ENCODE data around the gene LMAN2.

DNA sequence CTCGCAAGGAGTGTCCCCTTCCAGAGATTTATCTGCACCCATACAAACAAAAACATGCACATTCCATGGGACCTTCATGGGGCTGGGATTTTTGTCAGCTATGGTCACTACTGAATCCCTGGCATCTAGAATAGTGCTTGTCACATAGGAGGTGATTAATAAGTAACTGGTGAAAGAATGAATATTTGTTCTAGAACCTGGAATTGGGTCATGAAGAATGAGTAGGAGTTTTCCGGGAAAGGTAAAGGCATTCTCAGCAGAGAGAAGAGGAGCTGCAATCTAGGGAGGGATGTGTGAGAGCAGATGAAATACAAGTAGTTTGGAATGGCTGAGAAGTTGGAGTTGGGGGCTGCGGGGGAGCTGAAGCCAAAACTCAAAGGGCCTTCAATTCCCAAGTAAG is 2.8 kb upstream of the LMAN2 start:
- TF ChIP-seq ZNF184 (tag by site-specific recombination; IDR thresholded peaks at IDR 0.05), result no peak
- TF ChIP-seq, protein P1, sequence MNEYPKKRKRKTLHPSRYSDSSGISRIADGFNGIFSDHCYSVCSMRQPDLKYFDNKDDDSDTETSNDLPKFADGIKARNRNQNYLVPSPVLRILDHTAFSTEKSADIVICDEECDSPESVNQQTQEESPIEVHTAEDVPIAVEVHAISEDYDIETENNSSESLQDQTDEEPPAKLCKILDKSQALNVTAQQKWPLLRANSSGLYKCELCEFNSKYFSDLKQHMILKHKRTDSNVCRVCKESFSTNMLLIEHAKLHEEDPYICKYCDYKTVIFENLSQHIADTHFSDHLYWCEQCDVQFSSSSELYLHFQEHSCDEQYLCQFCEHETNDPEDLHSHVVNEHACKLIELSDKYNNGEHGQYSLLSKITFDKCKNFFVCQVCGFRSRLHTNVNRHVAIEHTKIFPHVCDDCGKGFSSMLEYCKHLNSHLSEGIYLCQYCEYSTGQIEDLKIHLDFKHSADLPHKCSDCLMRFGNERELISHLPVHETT (tag by site-specific recombination; IDR thresholded peaks at IDR 0.05), result no peak
- TF ChIP-seq TCF7L2 (IDR thresholded peaks at IDR 0.05; ENCODE audit: borderline replicate concordance, low read depth, low read length), result no peak
- TF ChIP-seq, protein P2, sequence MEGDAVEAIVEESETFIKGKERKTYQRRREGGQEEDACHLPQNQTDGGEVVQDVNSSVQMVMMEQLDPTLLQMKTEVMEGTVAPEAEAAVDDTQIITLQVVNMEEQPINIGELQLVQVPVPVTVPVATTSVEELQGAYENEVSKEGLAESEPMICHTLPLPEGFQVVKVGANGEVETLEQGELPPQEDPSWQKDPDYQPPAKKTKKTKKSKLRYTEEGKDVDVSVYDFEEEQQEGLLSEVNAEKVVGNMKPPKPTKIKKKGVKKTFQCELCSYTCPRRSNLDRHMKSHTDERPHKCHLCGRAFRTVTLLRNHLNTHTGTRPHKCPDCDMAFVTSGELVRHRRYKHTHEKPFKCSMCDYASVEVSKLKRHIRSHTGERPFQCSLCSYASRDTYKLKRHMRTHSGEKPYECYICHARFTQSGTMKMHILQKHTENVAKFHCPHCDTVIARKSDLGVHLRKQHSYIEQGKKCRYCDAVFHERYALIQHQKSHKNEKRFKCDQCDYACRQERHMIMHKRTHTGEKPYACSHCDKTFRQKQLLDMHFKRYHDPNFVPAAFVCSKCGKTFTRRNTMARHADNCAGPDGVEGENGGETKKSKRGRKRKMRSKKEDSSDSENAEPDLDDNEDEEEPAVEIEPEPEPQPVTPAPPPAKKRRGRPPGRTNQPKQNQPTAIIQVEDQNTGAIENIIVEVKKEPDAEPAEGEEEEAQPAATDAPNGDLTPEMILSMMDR (tag by site-specific recombination; IDR thresholded peaks at IDR 0.05), result no peak
- TF ChIP-seq KLF10 (tag by site-specific recombination; IDR thresholded peaks at IDR 0.05), result no peak
- TF ChIP-seq, protein P3, sequence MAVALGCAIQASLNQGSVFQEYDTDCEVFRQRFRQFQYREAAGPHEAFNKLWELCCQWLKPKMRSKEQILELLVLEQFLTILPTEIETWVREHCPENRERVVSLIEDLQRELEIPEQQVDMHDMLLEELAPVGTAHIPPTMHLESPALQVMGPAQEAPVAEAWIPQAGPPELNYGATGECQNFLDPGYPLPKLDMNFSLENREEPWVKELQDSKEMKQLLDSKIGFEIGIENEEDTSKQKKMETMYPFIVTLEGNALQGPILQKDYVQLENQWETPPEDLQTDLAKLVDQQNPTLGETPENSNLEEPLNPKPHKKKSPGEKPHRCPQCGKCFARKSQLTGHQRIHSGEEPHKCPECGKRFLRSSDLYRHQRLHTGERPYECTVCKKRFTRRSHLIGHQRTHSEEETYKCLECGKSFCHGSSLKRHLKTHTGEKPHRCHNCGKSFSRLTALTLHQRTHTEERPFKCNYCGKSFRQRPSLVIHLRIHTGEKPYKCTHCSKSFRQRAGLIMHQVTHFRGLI (tag by site-specific recombination; IDR thresholded peaks at IDR 0.05), result no peak
- TF ChIP-seq, protein P4, sequence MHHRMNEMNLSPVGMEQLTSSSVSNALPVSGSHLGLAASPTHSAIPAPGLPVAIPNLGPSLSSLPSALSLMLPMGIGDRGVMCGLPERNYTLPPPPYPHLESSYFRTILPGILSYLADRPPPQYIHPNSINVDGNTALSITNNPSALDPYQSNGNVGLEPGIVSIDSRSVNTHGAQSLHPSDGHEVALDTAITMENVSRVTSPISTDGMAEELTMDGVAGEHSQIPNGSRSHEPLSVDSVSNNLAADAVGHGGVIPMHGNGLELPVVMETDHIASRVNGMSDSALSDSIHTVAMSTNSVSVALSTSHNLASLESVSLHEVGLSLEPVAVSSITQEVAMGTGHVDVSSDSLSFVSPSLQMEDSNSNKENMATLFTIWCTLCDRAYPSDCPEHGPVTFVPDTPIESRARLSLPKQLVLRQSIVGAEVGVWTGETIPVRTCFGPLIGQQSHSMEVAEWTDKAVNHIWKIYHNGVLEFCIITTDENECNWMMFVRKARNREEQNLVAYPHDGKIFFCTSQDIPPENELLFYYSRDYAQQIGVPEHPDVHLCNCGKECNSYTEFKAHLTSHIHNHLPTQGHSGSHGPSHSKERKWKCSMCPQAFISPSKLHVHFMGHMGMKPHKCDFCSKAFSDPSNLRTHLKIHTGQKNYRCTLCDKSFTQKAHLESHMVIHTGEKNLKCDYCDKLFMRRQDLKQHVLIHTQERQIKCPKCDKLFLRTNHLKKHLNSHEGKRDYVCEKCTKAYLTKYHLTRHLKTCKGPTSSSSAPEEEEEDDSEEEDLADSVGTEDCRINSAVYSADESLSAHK (tag by site-specific recombination; IDR thresholded peaks at IDR 0.05), result no peak
- no peak for TF ChIP-seq SP2 (tag by site-specific recombination; IDR thresholded peaks at IDR 0.05)
- TF ChIP-seq KLF1 (tag by site-specific recombination; IDR thresholded peaks at IDR 0.05), result no peak
- no peak for TF ChIP-seq ZNF366 (tag by site-specific recombination; conservative IDR thresholded peaks at IDR 0.05)
- TF ChIP-seq, protein P5, sequence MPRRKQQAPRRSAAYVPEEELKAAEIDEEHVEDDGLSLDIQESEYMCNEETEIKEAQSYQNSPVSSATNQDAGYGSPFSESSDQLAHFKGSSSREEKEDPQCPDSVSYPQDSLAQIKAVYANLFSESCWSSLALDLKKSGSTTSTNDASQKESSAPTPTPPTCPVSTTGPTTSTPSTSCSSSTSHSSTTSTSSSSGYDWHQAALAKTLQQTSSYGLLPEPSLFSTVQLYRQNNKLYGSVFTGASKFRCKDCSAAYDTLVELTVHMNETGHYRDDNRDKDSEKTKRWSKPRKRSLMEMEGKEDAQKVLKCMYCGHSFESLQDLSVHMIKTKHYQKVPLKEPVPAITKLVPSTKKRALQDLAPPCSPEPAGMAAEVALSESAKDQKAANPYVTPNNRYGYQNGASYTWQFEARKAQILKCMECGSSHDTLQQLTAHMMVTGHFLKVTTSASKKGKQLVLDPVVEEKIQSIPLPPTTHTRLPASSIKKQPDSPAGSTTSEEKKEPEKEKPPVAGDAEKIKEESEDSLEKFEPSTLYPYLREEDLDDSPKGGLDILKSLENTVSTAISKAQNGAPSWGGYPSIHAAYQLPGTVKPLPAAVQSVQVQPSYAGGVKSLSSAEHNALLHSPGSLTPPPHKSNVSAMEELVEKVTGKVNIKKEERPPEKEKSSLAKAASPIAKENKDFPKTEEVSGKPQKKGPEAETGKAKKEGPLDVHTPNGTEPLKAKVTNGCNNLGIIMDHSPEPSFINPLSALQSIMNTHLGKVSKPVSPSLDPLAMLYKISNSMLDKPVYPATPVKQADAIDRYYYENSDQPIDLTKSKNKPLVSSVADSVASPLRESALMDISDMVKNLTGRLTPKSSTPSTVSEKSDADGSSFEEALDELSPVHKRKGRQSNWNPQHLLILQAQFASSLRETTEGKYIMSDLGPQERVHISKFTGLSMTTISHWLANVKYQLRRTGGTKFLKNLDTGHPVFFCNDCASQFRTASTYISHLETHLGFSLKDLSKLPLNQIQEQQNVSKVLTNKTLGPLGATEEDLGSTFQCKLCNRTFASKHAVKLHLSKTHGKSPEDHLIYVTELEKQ (tag by site-specific recombination; IDR thresholded peaks at IDR 0.05; ENCODE audit: borderline replicate concordance), result no peak
- no peak for TF ChIP-seq ZFP37 (tag by site-specific recombination; IDR thresholded peaks at IDR 0.05)
- TF ChIP-seq SALL2 (tag by site-specific recombination; IDR thresholded peaks at IDR 0.05; ENCODE audit: borderline replicate concordance), result no peak
